Measurements from ENCODE around the gene FBRS.
A peak's percentile ranks its signal among the peaks of the same experiment; 100 is the strongest.
"Not testable (repeated sequence)": the region's sequence is repeated elsewhere in the genome, so short reads cannot be mapped to it uniquely, and the experiment has no call there.

FBRS gene

DNA sequence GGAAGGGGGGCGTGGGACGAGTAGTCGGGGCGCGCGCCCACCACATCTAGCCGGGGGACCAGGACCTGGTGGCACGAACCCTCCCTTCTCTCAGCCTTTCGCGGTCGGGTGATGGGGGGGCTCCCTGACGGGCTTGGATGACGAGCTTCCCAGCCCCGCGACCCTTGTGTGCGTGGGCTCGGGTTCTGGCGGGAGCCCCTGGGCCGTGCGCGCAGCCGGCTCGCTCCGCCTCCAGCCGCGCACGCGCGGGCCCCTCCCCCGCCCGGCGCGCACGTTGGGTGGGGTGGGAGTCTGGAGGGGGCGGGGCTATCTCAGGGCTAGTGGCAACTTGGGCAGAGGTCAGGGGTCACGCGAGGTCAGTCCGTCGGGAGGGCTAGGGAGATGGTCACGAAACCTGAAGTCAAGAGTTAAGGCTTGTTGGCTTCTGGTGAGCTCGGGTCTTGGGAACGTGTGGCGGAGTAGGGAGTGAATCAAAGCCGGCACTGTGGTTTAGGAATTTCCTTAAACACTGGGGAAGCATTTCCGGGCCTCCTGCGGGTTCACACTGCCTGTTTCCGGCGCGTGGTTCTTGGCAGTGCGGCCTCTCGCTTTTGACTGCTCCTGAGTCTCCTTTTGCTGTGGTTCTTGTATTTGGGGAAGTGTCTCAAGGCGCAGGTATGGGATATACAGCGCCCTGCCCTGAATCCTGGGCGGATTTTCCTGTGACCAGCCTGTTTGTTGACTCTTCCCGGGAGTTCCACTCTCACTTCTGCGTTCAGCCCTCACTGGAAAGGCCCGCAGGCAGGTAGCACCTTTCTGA is 40.8 kb downstream of the FBRS start, which contains the start of gene SRCAP:
TSS of gene SRCAP (plus strand) at position 356 of the 799 bp plus-strand sequence. CDS start 1,654 bp downstream, outside the sequence.
- peak; percentile 92 for DNase-seq (ENCODE audit: low spot score)

DNA sequence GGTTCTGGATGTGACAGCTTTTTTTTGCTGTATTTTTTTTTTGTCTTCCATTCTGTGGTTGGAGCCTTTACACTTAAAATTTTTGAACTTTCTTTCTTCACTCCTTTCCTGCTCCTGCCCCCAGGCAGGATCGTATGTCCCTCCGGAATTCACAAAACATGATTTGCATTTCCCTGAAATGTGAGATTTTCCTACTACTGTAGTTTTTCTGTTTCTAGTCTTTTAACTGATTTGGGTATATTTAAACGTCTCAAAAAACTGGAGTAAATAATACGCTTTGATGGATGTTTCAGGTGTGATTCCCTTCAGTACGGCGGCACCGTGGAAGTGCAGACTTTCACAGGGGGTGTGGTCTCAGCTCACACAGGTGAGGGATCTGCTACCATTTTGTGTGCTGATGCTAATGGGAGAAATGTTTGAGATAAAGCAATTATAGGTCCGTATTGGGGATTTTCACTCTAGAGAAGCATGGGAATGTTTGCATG is 41.4 kb downstream of the FBRS start:
- no peak for DNase-seq (ENCODE audit: low spot score)

DNA sequence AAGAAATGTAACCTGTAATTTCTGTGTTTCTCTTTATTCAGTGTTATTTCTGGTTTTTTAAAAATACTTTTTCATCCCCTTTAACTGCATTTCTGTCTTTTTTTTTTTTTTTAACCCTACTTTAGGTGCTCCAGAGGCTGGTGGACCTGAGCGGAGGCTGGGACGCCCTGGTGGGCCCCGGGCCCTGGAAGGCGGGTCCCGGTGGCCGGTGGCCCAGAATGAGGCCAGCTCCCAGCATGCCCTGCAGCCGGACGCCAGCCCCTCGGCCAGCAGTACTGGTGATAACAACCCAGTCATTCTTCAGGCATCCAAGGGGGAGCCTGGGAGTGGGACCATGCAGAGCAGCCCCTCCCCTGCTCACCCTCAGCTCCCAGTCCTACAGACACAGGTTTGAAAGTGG is 42.3 kb downstream of the FBRS start:
- DNase-seq (ENCODE audit: low spot score), result no peak

DNA sequence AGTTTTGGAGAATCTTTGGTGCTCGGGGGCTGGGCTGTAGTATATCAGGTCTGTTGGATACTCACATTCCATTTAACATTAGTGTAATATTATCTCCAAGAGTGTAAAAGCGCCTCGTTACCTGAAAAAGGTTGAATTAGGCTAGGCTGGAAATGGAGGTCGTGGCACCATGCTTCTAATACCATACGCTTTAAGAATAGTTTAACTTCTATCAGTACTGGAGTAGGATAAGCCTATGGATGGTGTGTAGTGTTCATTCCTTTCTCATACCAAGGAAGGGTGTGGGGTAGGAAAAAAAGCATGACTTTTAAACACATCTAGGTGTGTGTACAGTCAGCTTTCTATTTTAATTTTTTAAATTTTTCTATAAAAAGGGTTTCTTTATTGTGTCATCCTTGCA is 42.7 kb downstream of the FBRS start:
- no peak for DNase-seq (ENCODE audit: low spot score)

DNA sequence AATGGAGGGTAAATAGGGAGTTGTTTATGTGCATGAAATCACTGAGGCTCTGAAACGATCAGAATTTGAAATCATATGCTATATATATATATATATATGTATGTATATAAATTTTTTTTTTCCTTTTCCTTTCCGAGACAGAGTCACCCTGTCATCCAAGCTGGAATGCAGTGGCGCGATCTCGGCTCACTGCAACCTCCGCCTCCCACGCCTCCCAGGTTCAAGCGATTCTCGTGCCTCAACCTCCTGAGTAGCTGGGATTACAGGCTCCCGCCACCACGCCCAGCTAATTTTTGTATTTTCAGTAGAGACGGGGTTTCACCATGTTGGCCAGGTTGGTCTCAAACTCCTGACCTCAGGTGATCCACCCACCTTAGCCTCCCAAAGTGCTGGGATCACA is 44.8 kb downstream of the FBRS start:
- not testable (repeated sequence) for DNase-seq (ENCODE audit: low spot score)

DNA sequence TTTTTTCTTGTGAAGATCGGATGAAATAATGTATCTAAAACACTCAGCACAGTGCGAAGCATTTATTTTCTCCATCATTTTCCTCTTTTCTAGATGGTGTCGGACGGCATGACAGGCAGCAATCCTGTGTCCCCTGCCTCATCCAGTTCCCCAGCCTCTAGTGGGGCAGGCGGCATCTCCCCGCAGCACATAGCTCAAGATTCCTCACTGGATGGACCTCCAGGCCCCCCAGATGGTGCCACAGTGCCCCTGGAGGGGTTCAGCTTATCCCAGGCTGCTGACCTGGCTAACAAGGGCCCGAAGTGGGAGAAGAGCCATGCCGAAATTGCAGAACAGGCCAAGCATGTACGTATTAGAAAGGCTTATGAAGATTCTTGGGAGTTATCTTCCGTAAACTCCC is 45.7 kb downstream of the FBRS start:
- DNase-seq (ENCODE audit: low spot score), result no peak

DNA sequence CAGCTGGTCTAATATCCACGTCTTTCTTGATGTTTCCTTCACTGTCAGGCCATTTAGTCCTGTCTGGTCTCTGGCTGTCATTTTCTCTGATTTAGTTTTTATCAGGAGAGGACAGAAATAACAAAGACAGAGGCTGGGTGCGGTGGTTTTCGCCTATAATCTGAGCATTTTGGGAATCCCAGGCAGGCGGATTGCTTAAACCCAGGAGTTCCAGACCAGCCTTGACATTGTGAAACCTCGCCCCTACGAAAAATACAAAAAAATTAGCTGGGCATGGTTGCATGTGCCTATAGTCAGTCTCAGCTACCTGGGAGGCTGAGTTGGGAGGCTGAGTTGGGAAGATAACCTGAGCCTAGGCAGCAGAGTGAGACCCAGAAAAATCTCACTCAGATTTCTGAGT is 47.8 kb downstream of the FBRS start:
- no peak for DNase-seq (ENCODE audit: low spot score)

DNA sequence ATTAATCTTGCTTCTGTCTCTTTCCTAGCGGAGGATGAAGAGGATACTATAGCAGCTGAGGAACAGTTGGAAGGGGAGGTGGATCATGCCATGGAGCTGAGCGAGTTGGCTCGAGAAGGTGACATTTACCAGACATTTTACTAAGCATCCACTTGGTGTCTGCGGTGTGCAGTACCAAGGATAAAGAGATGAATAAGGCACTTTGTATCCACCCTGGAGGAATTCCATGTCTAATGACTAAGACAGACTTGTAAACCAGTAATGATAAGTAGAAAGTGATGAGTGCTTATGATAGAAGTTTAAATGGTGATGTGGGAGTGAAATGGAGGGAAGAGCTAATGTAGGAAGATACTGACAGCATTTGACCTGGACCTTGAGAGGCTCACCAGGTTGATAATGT is 52.7 kb downstream of the FBRS start:
- DNase-seq (ENCODE audit: low spot score), result peak; percentile 72

DNA sequence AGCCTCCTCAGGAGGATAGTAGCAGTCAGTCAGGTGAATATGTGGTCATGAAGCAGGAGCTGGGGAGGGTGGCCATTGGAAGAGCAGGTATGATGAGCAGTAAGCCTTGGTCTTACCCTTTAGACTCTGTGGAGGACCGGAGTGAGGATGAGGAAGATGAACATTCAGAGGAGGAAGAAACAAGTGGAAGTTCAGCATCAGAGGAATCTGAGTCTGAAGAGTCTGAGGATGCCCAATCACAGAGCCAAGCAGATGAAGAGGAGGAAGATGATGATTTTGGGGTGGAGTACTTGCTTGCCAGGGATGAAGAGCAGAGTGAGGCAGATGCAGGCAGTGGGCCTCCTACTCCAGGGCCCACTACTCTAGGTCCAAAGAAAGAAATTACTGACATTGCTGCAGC is 53.5 kb downstream of the FBRS start:
- DNase-seq (ENCODE audit: low spot score), result no peak

DNA sequence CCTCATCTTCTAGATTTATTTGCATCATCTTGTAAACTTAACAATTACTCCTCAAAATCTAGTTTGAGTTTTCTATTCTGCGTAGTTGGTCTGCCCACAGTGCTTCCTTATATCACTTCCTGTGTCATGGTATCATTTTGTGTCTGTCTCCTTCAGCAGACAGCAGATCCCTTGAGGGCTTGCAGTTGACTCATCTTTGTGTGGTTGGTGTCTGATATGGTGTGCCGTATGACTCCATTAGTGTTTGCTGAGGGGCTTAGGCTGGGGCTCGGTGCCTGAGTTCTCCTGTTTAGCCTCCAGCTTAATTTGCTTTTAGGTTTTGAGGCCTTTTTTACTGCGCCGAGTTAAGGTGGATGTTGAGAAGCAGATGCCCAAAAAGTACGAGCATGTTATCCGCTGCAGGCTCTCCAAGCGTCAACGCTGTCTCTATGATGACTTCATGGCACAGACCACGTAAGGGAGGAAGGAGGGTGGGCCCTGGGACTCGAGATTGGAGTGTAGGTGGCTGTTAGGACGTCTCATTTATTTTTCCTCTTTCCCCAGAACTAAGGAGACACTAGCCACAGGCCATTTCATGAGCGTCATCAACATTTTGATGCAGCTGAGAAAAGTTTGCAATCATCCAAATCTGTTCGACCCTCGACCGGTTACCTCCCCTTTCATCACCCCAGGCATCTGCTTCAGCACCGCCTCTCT is 57.7 kb downstream of the FBRS start:
- peak; percentile 83 for DNase-seq (ENCODE audit: low spot score)

DNA sequence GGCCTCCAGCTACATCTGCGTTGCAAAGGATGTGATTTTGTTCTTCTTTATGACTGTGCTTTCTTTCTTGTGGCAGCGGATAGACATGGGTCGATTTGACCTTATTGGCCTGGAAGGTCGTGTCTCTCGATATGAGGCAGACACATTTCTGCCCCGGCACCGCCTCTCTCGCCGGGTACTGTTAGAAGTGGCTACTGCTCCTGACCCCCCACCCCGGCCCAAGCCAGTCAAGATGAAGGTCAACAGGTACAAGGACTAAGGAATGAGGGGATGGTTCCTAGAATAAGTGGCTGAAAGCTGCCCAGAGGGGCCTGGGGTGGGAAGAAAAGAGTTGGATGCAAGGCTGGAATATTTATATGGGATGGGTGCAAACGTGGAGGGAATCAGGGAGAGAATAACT is 61.9 kb downstream of the FBRS start:
- DNase-seq (ENCODE audit: low spot score), result no peak
